Skin of body (tissue), 2 donors: ENCODE measurements around the gene HAL. TPM values are rescaled to one million over a fixed set of nuclear protein-coding genes. Genes with fewer than 3 reads are reported as not detected.

ENCODE experiments used
- DNase-seq: peaks from one replicate; lab custom pipeline; 2025; lab: John Stamatoyannopoulos, UW
- total RNA-seq: library from RNA; depleted of rRNA; stranded (reverse); fragments of >200 nt; gene quantifications from one replicate; pipeline ENCODE4 v1.2.3, GENCODE V29; 2014

Gene HAL
- total RNA-seq, 1 donor from 2014 or later, result 26.6 TPM

GRCh38 chr12:95942101-95942523 is 54.0 kb downstream of the HAL start:
- no peak for DNase-seq

DNA sequence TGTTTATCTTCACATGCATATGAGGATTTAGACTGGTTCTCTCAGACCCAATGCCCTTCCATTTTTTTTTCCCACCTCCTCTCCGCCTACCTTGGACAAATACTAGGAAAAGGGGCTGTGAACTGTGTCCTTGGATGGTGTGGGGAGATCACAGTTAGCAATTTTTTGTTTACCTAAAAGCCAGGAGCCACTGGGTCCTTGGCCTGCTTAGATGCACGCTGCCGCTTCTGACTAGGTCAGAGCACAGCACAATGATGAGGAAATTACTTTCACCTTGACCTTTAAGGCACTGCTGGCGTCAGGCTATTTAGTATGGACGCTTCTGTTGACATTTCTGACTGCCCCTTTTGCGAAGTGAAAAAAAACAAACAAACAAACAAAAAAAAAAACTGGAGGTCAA is 55.6 kb downstream of the HAL start:
- DNase-seq, result no peak

Other genes starting within 250 kb of the HAL start
- gene NTN4, start 205.6 kb downstream of the HAL start, total RNA-seq, result 9.4 TPM
- gene SNRPF, start 137.4 kb downstream of the HAL start, total RNA-seq, result 17.2 TPM
- gene CCDC38, start 53.7 kb downstream of the HAL start, total RNA-seq, result not detected
- 0.20 TPM for gene AMDHD1, start 53.0 kb downstream of the HAL start, total RNA-seq
- gene LTA4H, start 39.2 kb upstream of the HAL start, total RNA-seq, result 52.9 TPM
- 15.1 TPM for gene ELK3, start 198.0 kb upstream of the HAL start, total RNA-seq